Endometrial microvascular endothelial cells (primary cell): ENCODE results near the gene PRDM16. TPM values are rescaled to one million over a fixed set of nuclear protein-coding genes. Genes with fewer than 3 reads are reported as not detected.

ENCODE experiments used
- in situ Hi-C: cut with HindIII; loops from 2 replicates; pipeline ENCODE4 v1.10.0; 2017; ENCODE audit warnings: low sequenced_read_pairs, low pct_unique_long_range_greater_than_20kb; ENCODE audit errors: inconsistent ontology term
- total RNA-seq: library from RNA; depleted of rRNA; stranded (reverse); fragments of >200 nt; gene quantifications from one replicate; pipeline ENCODE4 v1.2.3, GENCODE V29; 2015; ENCODE audit errors: inconsistent ontology term

Gene PRDM16
- total RNA-seq, 1 donor from 2014 or later = not detected

GRCh38 chr1:3403011-3403345 lies 334.0 kb downstream of the PRDM16 start:
- in situ Hi-C loops = no loop called here

- in situ Hi-C loops = no loop called here
Measured at GRCh38 chr1:3403388-3404231, 334.6 kb downstream of the PRDM16 start.

DNA sequence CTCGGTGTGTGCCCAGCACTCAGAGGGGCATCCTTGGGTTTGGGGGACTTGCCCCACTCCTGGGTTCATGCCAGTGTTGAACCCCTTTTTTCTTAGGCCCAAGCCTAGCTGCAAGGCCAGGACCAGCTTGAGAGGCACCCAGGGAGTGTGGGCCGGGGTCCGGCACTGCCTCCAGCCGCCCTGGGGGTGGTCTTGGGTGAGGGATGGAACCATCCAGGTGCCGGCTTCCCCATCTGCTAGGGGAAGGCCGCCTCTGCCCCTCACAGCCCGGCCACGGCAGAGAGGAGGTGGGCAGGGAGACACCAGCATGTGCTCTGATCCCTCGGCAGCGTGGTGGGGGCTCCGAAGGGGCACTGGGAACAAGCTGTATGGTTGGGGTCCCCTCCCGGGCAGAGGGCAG lies 335.3 kb downstream of the PRDM16 start:
- in situ Hi-C loops = no loop called here

DNA sequence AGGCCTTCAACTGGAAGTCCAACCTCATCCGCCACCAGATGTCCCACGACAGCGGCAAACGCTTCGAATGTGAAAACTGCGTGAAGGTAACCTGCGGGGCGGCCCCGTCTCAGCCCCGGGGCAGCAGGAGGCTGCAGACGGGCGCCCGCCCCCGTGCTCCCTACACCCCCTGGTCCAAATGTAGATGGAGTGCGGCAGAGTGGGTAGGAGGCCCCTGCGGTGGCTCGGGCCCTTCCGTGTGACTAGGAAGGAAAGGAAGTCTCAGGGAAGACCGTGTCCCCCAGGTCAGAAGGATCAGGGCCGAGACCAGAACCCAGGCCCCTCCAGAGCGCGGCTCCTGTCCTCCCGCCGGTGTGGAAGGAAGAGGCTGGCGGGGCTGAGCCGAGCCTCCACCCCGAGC lies 335.8 kb downstream of the PRDM16 start:
- in situ Hi-C loops = no loop called here

DNA sequence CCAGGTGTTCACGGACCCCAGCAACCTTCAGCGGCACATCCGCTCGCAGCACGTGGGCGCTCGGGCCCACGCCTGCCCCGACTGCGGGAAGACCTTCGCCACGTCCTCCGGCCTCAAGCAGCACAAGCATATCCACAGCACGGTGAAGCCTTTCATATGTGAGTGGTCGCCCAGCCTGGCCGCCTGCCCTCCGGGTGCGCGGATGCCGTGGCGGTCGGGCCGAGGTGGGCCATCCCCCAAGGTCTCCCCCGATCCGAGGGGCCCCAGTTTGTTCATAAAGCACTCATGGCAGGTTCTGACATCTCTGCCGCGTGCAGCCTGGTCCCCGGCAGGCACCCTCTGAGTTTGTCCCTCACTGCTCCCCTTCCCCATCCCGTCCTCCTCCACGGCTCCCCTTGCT lies 336.5 kb downstream of the PRDM16 start:
- in situ Hi-C loops = no loop called here

- in situ Hi-C loops = no loop called here
Measured at GRCh38 chr1:3405974-3406867, 337.2 kb downstream of the PRDM16 start.

DNA sequence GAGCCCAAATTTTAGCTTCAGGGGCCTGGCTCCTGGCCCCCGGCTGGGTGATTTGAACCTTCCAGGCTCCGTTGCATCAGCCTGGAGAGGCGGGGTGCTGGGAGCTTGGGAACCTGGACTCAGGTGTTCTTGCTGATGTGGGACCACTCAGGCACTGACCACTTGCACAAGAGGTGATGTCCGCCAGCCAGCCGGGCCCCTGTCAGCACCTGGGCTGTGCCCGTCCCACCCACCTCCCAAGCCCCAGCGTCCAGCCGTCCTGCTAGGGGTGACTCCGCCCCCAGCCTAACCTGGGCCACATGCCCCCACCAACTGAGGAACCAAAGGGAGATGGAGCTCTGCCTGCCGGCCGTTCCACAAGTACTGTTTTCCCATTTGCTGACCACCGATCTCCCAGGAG lies 338.0 kb downstream of the PRDM16 start:
- in situ Hi-C loops = no loop called here

DNA sequence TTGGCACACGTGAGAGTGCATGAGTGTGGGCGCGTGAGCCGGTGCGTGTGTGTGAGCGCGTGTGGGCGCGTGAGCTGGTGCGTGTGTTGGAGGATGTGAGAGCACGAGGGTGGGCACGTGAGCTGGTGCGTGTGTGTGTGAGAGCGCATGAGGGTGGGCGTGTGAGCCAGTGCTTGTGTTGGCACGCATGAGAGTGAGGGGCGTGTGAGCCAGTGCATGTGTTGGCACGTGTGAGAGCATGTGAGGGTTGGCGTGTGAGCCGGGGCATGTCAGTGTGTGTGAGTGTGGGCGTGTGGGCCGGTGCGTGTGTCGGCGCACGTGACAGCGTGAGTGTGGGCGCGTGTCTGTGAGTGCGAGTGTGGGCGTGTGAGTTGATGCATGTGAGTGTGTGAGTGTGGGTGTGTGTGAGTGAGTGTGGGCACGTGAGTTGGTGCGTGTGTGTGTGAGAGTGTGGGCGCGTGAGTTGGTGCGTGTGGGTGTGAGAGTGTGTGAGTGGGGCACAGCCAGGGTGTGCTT lies 339.8 kb downstream of the PRDM16 start:
- in situ Hi-C loops = no loop called here

DNA sequence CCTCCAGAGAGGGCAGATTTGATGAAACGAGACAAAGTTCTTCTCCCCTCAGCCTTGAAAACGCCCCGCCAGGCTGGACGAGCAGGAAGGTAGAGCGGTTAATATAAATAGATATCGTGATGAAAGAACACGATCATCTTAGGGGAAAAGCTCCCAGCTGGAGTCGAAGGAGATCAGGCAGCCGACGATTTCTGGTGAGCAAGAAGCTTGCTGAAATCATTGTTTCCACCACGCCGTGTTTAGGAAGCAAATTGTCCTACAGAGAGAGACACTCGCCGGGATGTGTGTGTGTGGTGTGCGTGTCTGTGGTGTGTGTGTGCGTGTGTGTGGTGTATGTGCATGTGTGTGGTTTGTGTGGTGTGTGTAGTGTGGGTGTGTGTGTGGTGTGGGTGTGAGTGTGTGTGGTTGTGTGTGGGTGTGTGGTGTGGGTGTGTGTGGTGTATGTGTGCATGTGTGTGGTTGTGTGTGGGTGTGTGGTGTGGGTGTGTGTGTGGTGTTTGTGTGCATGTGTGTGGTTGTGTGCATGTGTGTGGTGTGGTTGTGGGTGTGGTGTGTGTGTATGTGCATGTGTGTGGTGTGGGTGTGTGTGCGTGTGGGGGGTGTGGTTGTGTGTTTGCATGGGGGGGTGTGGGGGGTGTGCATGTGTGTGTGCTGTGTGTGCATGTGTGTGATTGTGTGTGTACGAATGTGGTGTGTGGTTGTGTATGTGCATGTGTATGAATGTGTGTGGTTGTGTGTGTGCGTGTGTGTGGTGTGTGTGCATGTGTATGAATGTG lies 340.6 kb downstream of the PRDM16 start:
- in situ Hi-C loops = no loop called here

GRCh38 chr1:3410142-3410925 lies 341.3 kb downstream of the PRDM16 start:
- in situ Hi-C loops = no loop called here

DNA sequence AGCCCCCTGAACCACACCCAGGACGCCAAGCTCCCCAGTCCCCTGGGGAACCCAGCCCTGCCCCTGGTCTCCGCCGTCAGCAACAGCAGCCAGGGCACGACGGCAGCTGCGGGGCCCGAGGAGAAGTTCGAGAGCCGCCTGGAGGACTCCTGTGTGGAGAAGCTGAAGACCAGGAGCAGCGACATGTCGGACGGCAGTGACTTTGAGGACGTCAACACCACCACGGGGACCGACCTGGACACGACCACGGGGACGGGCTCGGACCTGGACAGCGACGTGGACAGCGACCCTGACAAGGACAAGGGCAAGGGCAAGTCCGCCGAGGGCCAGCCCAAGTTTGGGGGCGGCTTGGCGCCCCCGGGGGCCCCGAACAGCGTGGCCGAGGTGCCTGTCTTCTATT lies 342.8 kb downstream of the PRDM16 start:
- in situ Hi-C loops = no loop called here

- in situ Hi-C loops = no loop called here
Measured at GRCh38 chr1:3412376-3412775, 343.4 kb downstream of the PRDM16 start.

DNA sequence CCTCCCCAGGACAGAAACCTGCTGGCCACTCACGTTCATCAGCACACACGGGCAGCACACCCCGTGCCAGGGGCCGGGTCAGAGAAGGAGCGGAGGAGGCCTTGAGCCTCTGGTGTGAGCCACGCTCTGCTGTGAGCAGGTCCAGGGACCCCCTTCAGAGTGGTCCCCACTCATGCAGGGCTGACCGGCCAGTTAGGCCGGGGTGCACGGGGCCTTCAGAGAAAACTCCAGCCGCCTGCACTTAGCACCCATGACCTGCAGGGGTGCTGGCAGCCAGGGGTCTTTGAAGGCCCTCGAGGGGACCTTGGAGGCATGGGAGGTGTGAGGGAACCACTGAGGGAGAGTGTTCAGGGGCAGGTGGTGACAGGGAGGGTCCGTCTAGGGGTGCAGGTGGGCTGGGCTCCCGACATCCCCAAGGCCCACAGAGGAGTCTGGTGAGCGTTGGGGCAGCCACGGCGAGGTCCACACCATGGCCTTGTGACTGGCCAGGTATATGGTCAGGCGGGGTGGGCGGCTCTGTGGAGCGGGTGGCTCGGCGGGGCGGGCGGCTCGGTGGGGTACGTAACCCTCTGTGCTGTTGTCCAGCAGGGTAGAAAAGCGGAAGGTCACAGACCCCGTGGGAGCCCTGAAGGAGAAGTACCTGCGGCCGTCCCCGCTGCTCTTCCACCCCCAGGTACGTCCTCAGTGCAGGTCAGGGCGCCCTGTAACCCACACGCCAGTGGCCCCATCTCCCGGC lies 345.1 kb downstream of the PRDM16 start:
- in situ Hi-C loops = no loop called here

GRCh38 chr1:3415260-3416090 lies 346.5 kb downstream of the PRDM16 start:
- in situ Hi-C loops = no loop called here

GRCh38 chr1:3417082-3417739 lies 348.2 kb downstream of the PRDM16 start:
- in situ Hi-C loops = no loop called here

DNA sequence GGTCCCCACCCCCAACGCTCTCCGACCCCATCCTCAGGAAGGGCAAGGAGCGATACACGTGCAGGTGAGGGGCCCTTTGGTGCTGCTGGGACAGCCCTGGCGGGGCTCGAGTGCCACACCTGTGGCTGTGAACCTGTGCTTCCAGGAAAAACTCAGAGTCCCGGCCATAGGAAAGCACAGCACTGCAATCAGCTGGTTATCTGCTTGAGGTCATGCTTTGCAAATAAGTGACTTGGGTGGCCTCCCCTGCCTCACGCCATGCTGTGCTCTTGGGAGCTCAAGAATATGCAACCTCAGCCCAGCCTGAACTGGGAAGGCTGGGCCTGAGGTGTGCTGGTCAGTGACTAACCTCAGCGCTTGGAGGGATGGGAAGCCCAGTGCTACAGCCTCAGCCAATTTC lies 348.9 kb downstream of the PRDM16 start:
- in situ Hi-C loops = no loop called here

DNA sequence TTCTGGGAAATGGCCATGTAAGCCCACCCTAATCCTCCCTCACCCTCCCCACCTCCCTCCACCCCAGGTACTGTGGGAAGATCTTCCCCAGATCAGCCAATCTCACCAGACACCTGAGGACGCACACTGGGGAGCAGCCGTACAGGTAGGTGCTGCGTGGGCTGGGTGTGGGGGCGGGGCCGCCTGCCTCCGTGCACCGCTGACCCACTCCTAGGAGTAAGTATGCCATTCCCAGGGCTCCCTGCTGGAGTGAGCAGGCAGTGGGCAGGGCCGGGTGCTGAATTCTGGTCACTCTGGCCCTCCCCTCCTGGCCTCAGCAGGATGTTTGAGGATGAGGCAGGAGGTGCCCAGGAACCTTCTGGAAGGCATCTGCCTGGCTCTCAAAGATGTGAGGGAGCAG lies 349.6 kb downstream of the PRDM16 start:
- in situ Hi-C loops = no loop called here
